Panc1 (cell line): ENCODE results near the gene CYTH2.

Experiments
- CTCF ChIP-seq: fragments of 450-650 bp; IDR thresholded peaks from 2 replicates; pipeline ENCODE4 v1.5.1; 2017; ENCODE audit warnings: mild to moderate bottlenecking
- POLR2AphosphoS5 ChIP-seq: IDR thresholded peaks from 2 replicates; pipeline ENCODE4 v1.6.1; 2012; ENCODE audit warnings: mild to moderate bottlenecking, low read depth, low read length, moderate library complexity
- REST ChIP-seq, 2 experiments: IDR thresholded peaks; 2 replicates each; pipeline ENCODE4 v1.6.1; 2011 to 2012; ENCODE audit warnings: low read depth in 2 of 2, control low read depth in 1 of 2, low read length in 1 of 2, mild to moderate bottlenecking in 1 of 2, moderate library complexity in 1 of 2; ENCODE audit not compliant: insufficient read depth in 1 of 2
- SIN3A ChIP-seq: IDR thresholded peaks from 2 replicates; pipeline ENCODE4 v1.6.1; 2012; ENCODE audit warnings: low read depth, mild to moderate bottlenecking, low read length, moderate library complexity, borderline replicate concordance; ENCODE audit not compliant: insufficient read depth

- TF ChIP-seq CTCF = no peak
- TF ChIP-seq POLR2AphosphoS5 = no peak
- no peak for TF ChIP-seq SIN3A
- no peak for TF ChIP-seq REST (IDR thresholded peaks at IDR 0.05; ENCODE audit: insufficient read depth in 1 of 2, low read depth in 2 of 2, low read length in 1 of 2)
Observed at GRCh38 chr19:48493718-48494401, 24.7 kb downstream of the CYTH2 start.
